Astrocyte (in vitro differentiated cells and primary cell): ENCODE measurements around the gene CHURC1. TPM values are rescaled to one million over a fixed set of nuclear protein-coding genes. Genes with fewer than 3 reads are reported as not detected.

Source experiments
- DNase-seq: peaks from one replicate; pipeline ENCODE4 v3.0.0-alpha.2; 2010; ENCODE audit warnings: low read depth
- FAIRE-seq: peaks from 2 replicates; lab custom pipeline; 2011; peaks lifted over from hg19 to GRCh38; lab: Jason Lieb, UNC
- H2AFZ ChIP-seq: 2 replicates; pipeline ENCODE4 v1.6.0; 2012; ENCODE audit warnings: low read depth, low read length, inconsistent platforms
- H3K27ac ChIP-seq: 2 replicates; pipeline ENCODE4 v1.5.1; 2011; ENCODE audit warnings: low read depth, low read length, inconsistent platforms
- H3K27me3 ChIP-seq: 2 replicates; pipeline ENCODE4 v1.6.0; 2011; ENCODE audit warnings: low read length, inconsistent platforms; ENCODE audit not compliant: insufficient read depth
- H3K36me3 ChIP-seq: 2 replicates; pipeline ENCODE4 v1.5.1; 2011; ENCODE audit warnings: low read length, inconsistent platforms; ENCODE audit not compliant: insufficient read depth
- H3K4me1 ChIP-seq: 2 replicates; pipeline ENCODE4 v1.5.1; 2011; ENCODE audit warnings: low read length, inconsistent platforms; ENCODE audit not compliant: insufficient read depth
- H3K4me2 ChIP-seq: 2 replicates; pipeline ENCODE4 v1.6.0; 2012; ENCODE audit warnings: low read length, inconsistent platforms
- H3K4me3 ChIP-seq: 2 replicates; pipeline ENCODE4 v1.5.1; 2011; ENCODE audit warnings: low read depth, mild to moderate bottlenecking, low read length, inconsistent platforms; ENCODE audit not compliant: insufficient read depth
- H3K79me2 ChIP-seq: 2 replicates; pipeline ENCODE4 v1.6.0; 2012; ENCODE audit warnings: mild to moderate bottlenecking, low read length, inconsistent platforms; ENCODE audit not compliant: insufficient read depth
- H3K9ac ChIP-seq: 2 replicates; pipeline ENCODE4 v1.6.0; 2012; ENCODE audit warnings: mild to moderate bottlenecking, low read length, inconsistent platforms
- H3K9me3 ChIP-seq: 2 replicates; pipeline ENCODE4 v1.5.1; 2012; ENCODE audit warnings: low read depth, mild to moderate bottlenecking, low read length, inconsistent platforms; ENCODE audit not compliant: insufficient read depth
- H4K20me1 ChIP-seq: 2 replicates; pipeline ENCODE4 v1.6.0; 2012; ENCODE audit warnings: low read length, inconsistent platforms; ENCODE audit not compliant: insufficient read depth
- H3K27ac Mint-ChIP-seq: one replicate; pipeline ENCODE4 v1.8.0; 2021; ENCODE audit warnings: mild to moderate bottlenecking, mixed read lengths; ENCODE audit not compliant: unreplicated experiment
- H3K27me3 Mint-ChIP-seq: one replicate; pipeline ENCODE4 v1.8.0; 2021; ENCODE audit warnings: low read depth, mixed read lengths; ENCODE audit not compliant: unreplicated experiment
- H3K36me3 Mint-ChIP-seq: one replicate; pipeline ENCODE4 v1.8.0; 2021; ENCODE audit warnings: low read depth, mixed read lengths; ENCODE audit not compliant: unreplicated experiment
- H3K4me1 Mint-ChIP-seq: one replicate; pipeline ENCODE4 v1.8.0; 2021; ENCODE audit warnings: low read depth, mixed read lengths; ENCODE audit not compliant: unreplicated experiment
- H3K4me3 Mint-ChIP-seq: one replicate; pipeline ENCODE4 v1.8.0; 2021; ENCODE audit warnings: mild to moderate bottlenecking, moderate library complexity, mixed read lengths; ENCODE audit not compliant: unreplicated experiment
- H3K9me3 Mint-ChIP-seq: one replicate; pipeline ENCODE4 v1.8.0; 2021; ENCODE audit warnings: mild to moderate bottlenecking, mixed read lengths; ENCODE audit not compliant: unreplicated experiment
- EZH2 ChIP-seq: IDR thresholded peaks from 2 replicates; pipeline ENCODE4 v1.6.1; 2012; ENCODE audit warnings: mild to moderate bottlenecking, low read length, inconsistent platforms; ENCODE audit not compliant: insufficient read depth
- total RNA-seq: library from RNA; stranded (reverse); gene quantifications from 2 replicates; pipeline ENCODE4 v1.2.1, GENCODE V29; 2021
- TF ChIP-seq, protein P1 (sequence below): IDR thresholded peaks from 2 replicates; pipeline ENCODE4 v1.5.1; 2011; ENCODE audit warnings: low read depth, mild to moderate bottlenecking, inconsistent platforms, low read length, moderate library complexity; ENCODE audit not compliant: insufficient read depth

Gene CHURC1
- total RNA-seq, 1 donor from 2014 or later: 48.1 TPM

GRCh38 chr14:64953661-64954060 lies 39.4 kb downstream of the CHURC1 start:
- DNase-seq (no peak), FAIRE-seq (no peak)
- Histone ChIP-seq H3K4me2 (no peak overlapping the region), H3K36me3 (no peaks in the 10 kb centered on the region), H3K27me3 (no peaks in the 10 kb centered on the region), H3K9me3 (no peaks in the 10 kb centered on the region), H2AFZ (no peak overlapping the region), H3K79me2 (no peaks in the 10 kb centered on the region), H3K9ac (no peak overlapping the region), H3K27ac (no peak overlapping the region), H3K4me3 (no peak overlapping the region), H4K20me1 (peaks cover 19% of the 10 kb centered on the region), H3K4me1 (no peaks in the 10 kb centered on the region)
- H3K4me3 Mint-ChIP-seq: no peak overlapping the region
- TF ChIP-seq EZH2: no peak
- TF ChIP-seq, protein P1, sequence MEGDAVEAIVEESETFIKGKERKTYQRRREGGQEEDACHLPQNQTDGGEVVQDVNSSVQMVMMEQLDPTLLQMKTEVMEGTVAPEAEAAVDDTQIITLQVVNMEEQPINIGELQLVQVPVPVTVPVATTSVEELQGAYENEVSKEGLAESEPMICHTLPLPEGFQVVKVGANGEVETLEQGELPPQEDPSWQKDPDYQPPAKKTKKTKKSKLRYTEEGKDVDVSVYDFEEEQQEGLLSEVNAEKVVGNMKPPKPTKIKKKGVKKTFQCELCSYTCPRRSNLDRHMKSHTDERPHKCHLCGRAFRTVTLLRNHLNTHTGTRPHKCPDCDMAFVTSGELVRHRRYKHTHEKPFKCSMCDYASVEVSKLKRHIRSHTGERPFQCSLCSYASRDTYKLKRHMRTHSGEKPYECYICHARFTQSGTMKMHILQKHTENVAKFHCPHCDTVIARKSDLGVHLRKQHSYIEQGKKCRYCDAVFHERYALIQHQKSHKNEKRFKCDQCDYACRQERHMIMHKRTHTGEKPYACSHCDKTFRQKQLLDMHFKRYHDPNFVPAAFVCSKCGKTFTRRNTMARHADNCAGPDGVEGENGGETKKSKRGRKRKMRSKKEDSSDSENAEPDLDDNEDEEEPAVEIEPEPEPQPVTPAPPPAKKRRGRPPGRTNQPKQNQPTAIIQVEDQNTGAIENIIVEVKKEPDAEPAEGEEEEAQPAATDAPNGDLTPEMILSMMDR: no peak
- H3K27me3 Mint-ChIP-seq: no peaks in the 10 kb centered on the region
- peaks cover 32% of the 10 kb centered on the region for H3K36me3 Mint-ChIP-seq
- H3K9me3 Mint-ChIP-seq: no peaks in the 10 kb centered on the region
- no peak overlapping the region for H3K27ac Mint-ChIP-seq
- H3K4me1 Mint-ChIP-seq: no peaks in the 10 kb centered on the region

- no peak for FAIRE-seq
These were observed 40.4 kb downstream of the CHURC1 start for GRCh38 chr14:64954491-64955240.

More at GRCh38 chr14:64954491-64955240, 40.4 kb downstream of the CHURC1 start:
- DNase-seq: no peak
- Mint-ChIP-seq H3K27ac (no peak overlapping the region), H3K9me3 (no peaks in the 10 kb centered on the region), H3K36me3 (peaks cover 30% of the 10 kb centered on the region), H3K27me3 (no peaks in the 10 kb centered on the region), H3K4me3 (no peak overlapping the region), H3K4me1 (no peaks in the 10 kb centered on the region)
- H3K79me2 ChIP-seq: no peaks in the 10 kb centered on the region
- no peak overlapping the region for H3K4me3 ChIP-seq
- TF ChIP-seq, protein P1: no peak
- no peak for TF ChIP-seq EZH2
- no peaks in the 10 kb centered on the region for H3K4me1 ChIP-seq
- peaks cover 19% of the 10 kb centered on the region for H4K20me1 ChIP-seq
- H3K36me3 ChIP-seq: no peaks in the 10 kb centered on the region
- no peak overlapping the region for H3K27ac ChIP-seq
- H2AFZ ChIP-seq: no peak overlapping the region
- no peaks in the 10 kb centered on the region for H3K27me3 ChIP-seq
- no peaks in the 10 kb centered on the region for H3K9me3 ChIP-seq
- no peak overlapping the region for H3K9ac ChIP-seq
- no peak overlapping the region for H3K4me2 ChIP-seq
